ENCODE results near the gene CDH13. TPM values are rescaled to one million over a fixed set of nuclear protein-coding genes. Genes with fewer than 3 reads are reported as not detected.

Gene CDH13
- total and polyA plus RNA-seq, 9 donors: 1.9 to 34.2 (median 4.8) TPM

- Histone ChIP-seq H3K4me1 (ENCODE audit: insufficient read depth) (no peaks in the 10 kb centered on the region), H3K27ac (no peak overlapping the region), H3K9me3 (no peaks in the 10 kb centered on the region), H3K4me3 (no peak overlapping the region), H3K27me3 (no peaks in the 10 kb centered on the region), H3K36me3 (no peaks in the 10 kb centered on the region)
- intact Hi-C loops (cut with DNase I): no loop called here
- WGBS, 3 donors: 63 to 69% (median 64%) methylated on average over 4 of the region's 4 CpGs
- TF ChIP-seq, protein P1, sequence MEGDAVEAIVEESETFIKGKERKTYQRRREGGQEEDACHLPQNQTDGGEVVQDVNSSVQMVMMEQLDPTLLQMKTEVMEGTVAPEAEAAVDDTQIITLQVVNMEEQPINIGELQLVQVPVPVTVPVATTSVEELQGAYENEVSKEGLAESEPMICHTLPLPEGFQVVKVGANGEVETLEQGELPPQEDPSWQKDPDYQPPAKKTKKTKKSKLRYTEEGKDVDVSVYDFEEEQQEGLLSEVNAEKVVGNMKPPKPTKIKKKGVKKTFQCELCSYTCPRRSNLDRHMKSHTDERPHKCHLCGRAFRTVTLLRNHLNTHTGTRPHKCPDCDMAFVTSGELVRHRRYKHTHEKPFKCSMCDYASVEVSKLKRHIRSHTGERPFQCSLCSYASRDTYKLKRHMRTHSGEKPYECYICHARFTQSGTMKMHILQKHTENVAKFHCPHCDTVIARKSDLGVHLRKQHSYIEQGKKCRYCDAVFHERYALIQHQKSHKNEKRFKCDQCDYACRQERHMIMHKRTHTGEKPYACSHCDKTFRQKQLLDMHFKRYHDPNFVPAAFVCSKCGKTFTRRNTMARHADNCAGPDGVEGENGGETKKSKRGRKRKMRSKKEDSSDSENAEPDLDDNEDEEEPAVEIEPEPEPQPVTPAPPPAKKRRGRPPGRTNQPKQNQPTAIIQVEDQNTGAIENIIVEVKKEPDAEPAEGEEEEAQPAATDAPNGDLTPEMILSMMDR (IDR thresholded peaks at IDR 0.05): no peak
- TF ChIP-seq POLR2A (IDR thresholded peaks at IDR 0.05) (no peak), EP300 (IDR thresholded peaks at IDR 0.05) (no peak)
- DNase-seq: no peak
These were observed 309.0 kb downstream of the CDH13 start for GRCh38 chr16:82935766-82936165.

- no peaks in the 10 kb centered on the region for H3K36me3 ChIP-seq
- H3K9me3 ChIP-seq: no peaks in the 10 kb centered on the region
- 29 to 58% (median 42%) methylated on average over 7 of the region's 7 CpGs for WGBS, 3 donors
- no peaks in the 10 kb centered on the region for H3K4me1 ChIP-seq (ENCODE audit: insufficient read depth)
- H3K4me3 ChIP-seq: no peak overlapping the region
- intact Hi-C loops (cut with DNase I): no loop called here
- no peaks in the 10 kb centered on the region for H3K27me3 ChIP-seq
- H3K27ac ChIP-seq: no peak overlapping the region
- TF ChIP-seq, protein P1 (IDR thresholded peaks at IDR 0.05): no peak
- no peak for TF ChIP-seq EP300 (IDR thresholded peaks at IDR 0.05)
- TF ChIP-seq POLR2A (IDR thresholded peaks at IDR 0.05): no peak
- DNase-seq: no peak
These were observed 310.3 kb downstream of the CDH13 start for GRCh38 chr16:82936941-82937551.

GRCh38 chr16:82937926-82938520 is 311.3 kb downstream of the CDH13 start:
- 45 to 65% (median 51%) methylated on average over 7 of the region's 7 CpGs for WGBS, 3 donors
- TF ChIP-seq POLR2A (IDR thresholded peaks at IDR 0.05): no peak
- TF ChIP-seq, protein P1 (IDR thresholded peaks at IDR 0.05): no peak
- TF ChIP-seq EP300 (IDR thresholded peaks at IDR 0.05): no peak
- no peaks in the 10 kb centered on the region for H3K27me3 ChIP-seq
- intact Hi-C loops (cut with DNase I): no loop called here
- H3K36me3 ChIP-seq: no peaks in the 10 kb centered on the region
- no peak for DNase-seq
- no peak overlapping the region for H3K4me3 ChIP-seq
- H3K4me1 ChIP-seq (ENCODE audit: insufficient read depth): no peaks in the 10 kb centered on the region
- H3K9me3 ChIP-seq: no peaks in the 10 kb centered on the region
- H3K27ac ChIP-seq: no peak overlapping the region

GRCh38 chr16:82943371-82943770 is 316.6 kb downstream of the CDH13 start:
- no peaks in the 10 kb centered on the region for H3K27me3 ChIP-seq
- no peak overlapping the region for H3K4me3 ChIP-seq
- WGBS, 3 donors: 76 to 96% (median 91%) methylated on average over 1 of the region's 1 CpG
- no peak for TF ChIP-seq POLR2A (IDR thresholded peaks at IDR 0.05)
- TF ChIP-seq, protein P1 (IDR thresholded peaks at IDR 0.05): no peak
- TF ChIP-seq EP300 (IDR thresholded peaks at IDR 0.05): no peak
- no peak overlapping the region for H3K27ac ChIP-seq
- no peaks in the 10 kb centered on the region for H3K9me3 ChIP-seq
- H3K4me1 ChIP-seq (ENCODE audit: insufficient read depth): no peaks in the 10 kb centered on the region
- DNase-seq: no peak
- H3K36me3 ChIP-seq: no peaks in the 10 kb centered on the region
- intact Hi-C loops (cut with DNase I): no loop called here
